Skeletal muscle tissue (tissue), 4 donors: ENCODE results near the gene TCHH. TPM values are rescaled to one million over a fixed set of nuclear protein-coding genes. Genes with fewer than 3 reads are reported as not detected.

ENCODE experiments used
- H3K27ac ChIP-seq: one replicate; pipeline ENCODE4 v1.7.0; 2013; ENCODE audit warnings: mild to moderate bottlenecking, low read depth, low read length, inconsistent platforms
- H3K27me3 ChIP-seq, 3 donors: one replicate each; pipeline ENCODE4 v1.7.0; 2013; ENCODE audit warnings: low read length in 3 of 3; ENCODE audit not compliant: control insufficient read depth in 3 of 3, insufficient read depth in 3 of 3
- H3K36me3 ChIP-seq, 3 donors: one replicate each; pipeline ENCODE4 v1.7.0; 2013; ENCODE audit warnings: low read length in 3 of 3; ENCODE audit not compliant: control insufficient read depth in 3 of 3, insufficient read depth in 3 of 3
- H3K4me1 ChIP-seq, 3 donors: one replicate each; pipeline ENCODE4 v1.7.0; 2013; ENCODE audit warnings: low read length in 3 of 3, mild to moderate bottlenecking in 3 of 3; ENCODE audit not compliant: control insufficient read depth in 3 of 3, insufficient read depth in 3 of 3
- H3K4me3 ChIP-seq, 3 donors: one replicate each; pipeline ENCODE4 v1.7.0; 2013; ENCODE audit warnings: low read length in 3 of 3
- H3K9ac ChIP-seq, 3 donors: one replicate each; pipeline ENCODE4 v1.7.0; 2013; ENCODE audit warnings: low read length in 3 of 3, mild to moderate bottlenecking in 3 of 3, moderate library complexity in 2 of 3, low read depth in 1 of 3
- H3K9me3 ChIP-seq, 3 donors: one replicate each; pipeline ENCODE4 v1.7.0; 2013; ENCODE audit warnings: low read length in 3 of 3; ENCODE audit not compliant: control insufficient read depth in 3 of 3
- total RNA-seq: library from RNA; depleted of rRNA; stranded (reverse); fragments of >200 nt; gene quantifications from one replicate; pipeline ENCODE4 v1.2.3, GENCODE V29; 2014
- donor health status: Osteomylitis.

TCHH gene
- total RNA-seq: not detected

GRCh38 chr1:152115344-152115743, at the start of gene TCHH:
TSS of gene TCHH (minus strand) at chr1:152115444. CDS start at chr1:152114080, 1,364 bp downstream.
- Histone ChIP-seq H3K4me3 (no peak within 1 kb of the TSS), H3K9ac (no peak within 1 kb of the TSS), H3K9me3 (peaks cover 0 to 2% (median 0%) of the 10 kb centered on the region in 3 donors), H3K36me3 (no peaks in the 10 kb centered on the region), H3K27me3 (peaks cover 46 to 58% (median 46%) of the 10 kb centered on the region in 3 donors), H3K4me1 (peaks cover 19 to 21% (median 19%) of the 10 kb centered on the region in 3 donors), H3K27ac (no peak within 1 kb of the TSS)

- H3K9ac ChIP-seq: no peak overlapping the region
- H3K27me3 ChIP-seq: no peaks in the 10 kb centered on the region
- H3K36me3 ChIP-seq: no peaks in the 10 kb centered on the region
- no peak overlapping the region for H3K27ac ChIP-seq
- H3K9me3 ChIP-seq: no peaks in the 10 kb centered on the region
- no peaks in the 10 kb centered on the region for H3K4me1 ChIP-seq
- no peak overlapping the region for H3K4me3 ChIP-seq
These were observed 49.4 kb upstream of the TCHH start for GRCh38 chr1:152164517-152165136.

- Histone ChIP-seq H3K36me3 (no peaks in the 10 kb centered on the region), H3K4me1 (no peaks in the 10 kb centered on the region)
These were observed 47.7 kb upstream of the TCHH start for GRCh38 chr1:152162792-152163463.

GRCh38 chr1:152160576-152160975, 45.3 kb upstream of the TCHH start:
- no peak overlapping the region for H3K9ac ChIP-seq
- no peaks in the 10 kb centered on the region for H3K9me3 ChIP-seq
- H3K4me3 ChIP-seq: no peak overlapping the region
- H3K27me3 ChIP-seq: no peaks in the 10 kb centered on the region
- no peaks in the 10 kb centered on the region for H3K36me3 ChIP-seq
- no peaks in the 10 kb centered on the region for H3K4me1 ChIP-seq
- H3K27ac ChIP-seq: peak overlapping the region; percentile 30

More at GRCh38 chr1:152162792-152163463, 47.7 kb upstream of the TCHH start:
- H3K9me3 ChIP-seq: no peaks in the 10 kb centered on the region
- H3K4me3 ChIP-seq: no peak overlapping the region
- H3K9ac ChIP-seq: no peak overlapping the region
- H3K27ac ChIP-seq: no peak overlapping the region
- no peaks in the 10 kb centered on the region for H3K27me3 ChIP-seq

- no peak within 1 kb of the TSS for H3K9ac ChIP-seq
- H3K27me3 ChIP-seq: no peaks in the 10 kb centered on the region
- H3K4me3 ChIP-seq: no peak within 1 kb of the TSS
- H3K9me3 ChIP-seq: no peaks in the 10 kb centered on the region
- no peaks in the 10 kb centered on the region for H3K4me1 ChIP-seq
- no peaks in the 10 kb centered on the region for H3K36me3 ChIP-seq
- H3K27ac ChIP-seq: no peak within 1 kb of the TSS
These were observed 43.9 kb upstream of the TCHH start, which contains the start of gene RPTN for GRCh38 chr1:152159144-152159543. TSS of gene RPTN (minus strand) at chr1:152159228. CDS start at chr1:152157889, 1,339 bp downstream.

- Histone ChIP-seq H3K36me3 (no peaks in the 10 kb centered on the region), H3K4me1 (no peaks in the 10 kb centered on the region), H3K4me3 (no peak overlapping the region), H3K9me3 (no peaks in the 10 kb centered on the region), H3K27ac (no peak overlapping the region), H3K27me3 (no peaks in the 10 kb centered on the region), H3K9ac (no peak overlapping the region)
These were observed 38.8 kb upstream of the TCHH start for GRCh38 chr1:152153996-152154395.

GRCh38 chr1:152151646-152152045, 36.4 kb upstream of the TCHH start:
- peaks cover 0 to 5% (median 4%) of the 10 kb centered on the region in 3 donors for H3K9me3 ChIP-seq
- H3K27ac ChIP-seq: no peak overlapping the region

GRCh38 chr1:152148981-152149380, 33.7 kb upstream of the TCHH start:
- Histone ChIP-seq H3K4me3 (no peak overlapping the region), H3K9me3 (peaks cover 0 to 5% (median 4%) of the 10 kb centered on the region in 3 donors), H3K27me3 (no peaks in the 10 kb centered on the region), H3K27ac (no peak overlapping the region), H3K9ac (no peak overlapping the region), H3K4me1 (no peaks in the 10 kb centered on the region), H3K36me3 (no peaks in the 10 kb centered on the region)

More at GRCh38 chr1:152151646-152152045, 36.4 kb upstream of the TCHH start:
- Histone ChIP-seq H3K27me3 (no peaks in the 10 kb centered on the region), H3K9ac (no peak overlapping the region), H3K4me3 (no peak overlapping the region), H3K4me1 (no peaks in the 10 kb centered on the region), H3K36me3 (no peaks in the 10 kb centered on the region)

GRCh38 chr1:152148051-152148450, 32.8 kb upstream of the TCHH start:
- peaks cover 0 to 5% (median 4%) of the 10 kb centered on the region in 3 donors for H3K9me3 ChIP-seq
- H3K27ac ChIP-seq: no peak overlapping the region
- no peaks in the 10 kb centered on the region for H3K4me1 ChIP-seq
- H3K36me3 ChIP-seq: no peaks in the 10 kb centered on the region
- no peak overlapping the region for H3K4me3 ChIP-seq
- H3K27me3 ChIP-seq: no peaks in the 10 kb centered on the region
- H3K9ac ChIP-seq: no peak overlapping the region

- Histone ChIP-seq H3K27me3 (peaks cover 0 to under 1% (median 0%) of the 10 kb centered on the region in 3 donors), H3K4me3 (no peak overlapping the region), H3K9me3 (peaks cover 0 to 5% (median 4%) of the 10 kb centered on the region in 3 donors), H3K36me3 (no peaks in the 10 kb centered on the region), H3K4me1 (no peaks in the 10 kb centered on the region), H3K9ac (no peak overlapping the region), H3K27ac (no peak overlapping the region)
These were observed 30.5 kb upstream of the TCHH start for GRCh38 chr1:152145769-152146168.
